H1 (cell line): ENCODE results near the gene UMAD1. TPM values are rescaled to one million over a fixed set of nuclear protein-coding genes. Genes with fewer than 3 reads are reported as not detected.

Experiments used
- CTCF ChIA-PET: fragments of 300-600 bp; sonication (Branson Sonifier 250); formaldehyde crosslinking; loops from one replicate; lab custom pipeline; 2021; ENCODE audit not compliant: partially characterized antibody; lab: Charles Lee
- POLR2A ChIA-PET: fragments of 300-600 bp; sonication (Branson Sonifier 250); formaldehyde crosslinking; loops from one replicate; lab custom pipeline; 2021; ENCODE audit warnings: inconsistent platforms; ENCODE audit not compliant: partially characterized antibody; lab: Charles Lee
- DNase-seq, 2 experiments: peaks; one replicate each; pipeline versions ENCODE4 v3.0.0 to v3.0.0-alpha.2; 2010 to 2022; ENCODE audit warnings: low spot score in 2 of 2, low read depth in 1 of 2, mixed read lengths in 1 of 2
- FAIRE-seq: peaks from 2 replicates; lab custom pipeline; 2011; peaks lifted over from hg19 to GRCh38; lab: Jason Lieb, UNC
- H2AFZ ChIP-seq: 2 replicates; pipeline ENCODE4 v1.8.1; 2012; ENCODE audit warnings: low read length, inconsistent platforms
- H2AK5ac ChIP-seq: 2 replicates; pipeline ENCODE4 v1.6.1; 2013; ENCODE audit warnings: low read depth, low read length
- H2BK120ac ChIP-seq: replicated peaks from 2 replicates; pipeline ENCODE3; 2013; ENCODE audit warnings: low read depth, low read length, inconsistent platforms
- H2BK12ac ChIP-seq: 2 replicates; pipeline ENCODE4 v1.6.1; 2013; ENCODE audit warnings: low read depth, low read length
- H2BK15ac ChIP-seq: 2 replicates; pipeline ENCODE4 v1.6.1; 2013; ENCODE audit warnings: low read length
- H2BK20ac ChIP-seq: 2 replicates; pipeline ENCODE4 v1.6.1; 2013; ENCODE audit warnings: low read length
- H2BK5ac ChIP-seq: 2 replicates; pipeline ENCODE4 v1.6.1; 2013; ENCODE audit warnings: low read depth, low read length
- H3K14ac ChIP-seq: 2 replicates; pipeline ENCODE4 v1.6.1; 2013; ENCODE audit warnings: inconsistent platforms; ENCODE audit not compliant: insufficient read length
- H3K18ac ChIP-seq: 2 replicates; pipeline ENCODE4 v1.6.1; 2013; ENCODE audit warnings: low read length; ENCODE audit errors: extremely low read depth
- H3K23ac ChIP-seq: 2 replicates; pipeline ENCODE4 v1.6.1; 2013; ENCODE audit warnings: inconsistent platforms; ENCODE audit not compliant: insufficient read length
- H3K23me2 ChIP-seq: 2 replicates; pipeline ENCODE4 v1.6.1; 2013; ENCODE audit warnings: low read depth, low read length
- H3K27ac ChIP-seq: 2 replicates; pipeline ENCODE4 v1.6.1; 2011; ENCODE audit warnings: low read depth, low read length, inconsistent platforms
- H3K27me3 ChIP-seq, 4 experiments: replicated peaks in 1 of 4; 1 replicate in 1 of 4; 2 replicates in 3 of 4; pipeline versions ENCODE4 v1.6.1 to v1.8.1; 2011 to 2013; ENCODE audit warnings: low read length in 3 of 4, mild to moderate bottlenecking in 3 of 4, inconsistent platforms in 2 of 4, mixed read lengths in 2 of 4, moderate library complexity in 1 of 4; ENCODE audit not compliant: control insufficient read depth in 3 of 4, insufficient read depth in 3 of 4; ENCODE audit errors: extremely low read depth in 1 of 4
- H3K36me3 ChIP-seq, 4 experiments: 2 replicates each; pipeline versions ENCODE4 v1.6.1 to v1.8.1; 2011 to 2013; ENCODE audit warnings: mild to moderate bottlenecking in 4 of 4, low read length in 3 of 4, moderate library complexity in 2 of 4, control low read depth in 1 of 4, inconsistent platforms in 1 of 4; ENCODE audit not compliant: insufficient read depth in 4 of 4, control insufficient read depth in 2 of 4
- H3K4ac ChIP-seq: replicated peaks from 2 replicates; pipeline ENCODE3; 2013; ENCODE audit warnings: low read length, low read depth, mixed read lengths, inconsistent platforms; ENCODE audit not compliant: insufficient read length
- H3K4me1 ChIP-seq, 4 experiments: replicated peaks in 1 of 4; 1 replicate in 1 of 4; 2 replicates in 3 of 4; pipeline versions ENCODE4 v1.6.1 to v1.8.1; 2011 to 2013; ENCODE audit warnings: low read length in 3 of 4, inconsistent platforms in 2 of 4, mixed read lengths in 1 of 4; ENCODE audit not compliant: insufficient read depth in 4 of 4, control insufficient read depth in 3 of 4
- H3K4me2 ChIP-seq, 2 experiments: 2 replicates each; pipeline versions ENCODE4 v1.6.1 to v1.8.1; 2011 to 2013; ENCODE audit warnings: low read depth in 2 of 2, low read length in 2 of 2, control low read depth in 1 of 2, inconsistent platforms in 1 of 2, mild to moderate bottlenecking in 1 of 2; ENCODE audit not compliant: insufficient read depth in 1 of 2
- H3K4me3 ChIP-seq, 4 experiments: fragments of 200-600, 300-600 bp in 1 of 4; sonication (generic), shearing (Covaris generic), sonication (Bioruptor Twin) in 1 of 4; 2 replicates each; pipeline versions ENCODE4 v1.5.1 to v1.8.1; 2011 to 2016; ENCODE audit warnings: low read length in 4 of 4, low read depth in 3 of 4, control low read depth in 2 of 4, inconsistent platforms in 2 of 4, mild to moderate bottlenecking in 2 of 4, mixed read lengths in 1 of 4, moderate library complexity in 1 of 4; ENCODE audit not compliant: insufficient read depth in 2 of 4; ENCODE audit errors: extremely low read depth in 1 of 4
- H3K56ac ChIP-seq: replicated peaks from 2 replicates; pipeline ENCODE3; 2013; ENCODE audit warnings: low read depth, mild to moderate bottlenecking, mixed read lengths, low read length, inconsistent platforms; ENCODE audit not compliant: insufficient read length
- H3K79me1 ChIP-seq: 2 replicates; pipeline ENCODE4 v1.6.1; 2013; ENCODE audit warnings: low read depth, low read length, control low read depth
- H3K79me2 ChIP-seq, 2 experiments: 2 replicates each; pipeline versions ENCODE4 v1.6.1 to v1.8.1; 2012 to 2013; ENCODE audit warnings: low read length in 2 of 2, mild to moderate bottlenecking in 2 of 2, inconsistent platforms in 1 of 2; ENCODE audit not compliant: insufficient read depth in 2 of 2, control insufficient read depth in 1 of 2
- H3K9ac ChIP-seq, 4 experiments: replicated peaks in 1 of 4; 1 replicate in 1 of 4; 2 replicates in 3 of 4; pipeline versions ENCODE4 v1.6.1 to v1.8.1; 2011 to 2013; ENCODE audit warnings: low read depth in 3 of 4, low read length in 3 of 4, control low read depth in 2 of 4, mild to moderate bottlenecking in 2 of 4, moderate library complexity in 2 of 4, inconsistent platforms in 1 of 4; ENCODE audit errors: extremely low read depth in 1 of 4
- H3K9me3 ChIP-seq, 2 experiments: 2 replicates each; pipeline versions ENCODE4 v1.6.1 to v1.8.1; 2012 to 2013; ENCODE audit warnings: mild to moderate bottlenecking in 2 of 2, moderate library complexity in 2 of 2, control low read depth in 1 of 2, inconsistent platforms in 1 of 2, low read depth in 1 of 2, low read length in 1 of 2, mixed read lengths in 1 of 2; ENCODE audit not compliant: insufficient read depth in 2 of 2
- H4K20me1 ChIP-seq, 2 experiments: replicated peaks in 1 of 2; 2 replicates each; pipeline versions ENCODE3 to v1.8.1; 2011 to 2013; ENCODE audit warnings: inconsistent platforms in 2 of 2, low read length in 2 of 2, mild to moderate bottlenecking in 1 of 2; ENCODE audit not compliant: insufficient read depth in 2 of 2, control insufficient read depth in 1 of 2
- H4K5ac ChIP-seq: 2 replicates; pipeline ENCODE4 v1.6.1; 2013; ENCODE audit warnings: low read length, low read depth, mixed read lengths, inconsistent platforms; ENCODE audit not compliant: insufficient read length
- H4K8ac ChIP-seq: 2 replicates; pipeline ENCODE4 v1.8.0; 2013; ENCODE audit warnings: mild to moderate bottlenecking, moderate library complexity, low read length, inconsistent platforms; ENCODE audit not compliant: insufficient read depth; ENCODE audit errors: extremely low read depth
- H4K91ac ChIP-seq: replicated peaks from 2 replicates; pipeline ENCODE3; 2013; ENCODE audit warnings: low read length, mixed read lengths, inconsistent platforms; ENCODE audit not compliant: insufficient read length
- FOSL1 ChIP-seq: IDR thresholded peaks from 2 replicates; pipeline ENCODE4 v1.6.1; 2011; ENCODE audit warnings: mild to moderate bottlenecking, low read depth, low read length, moderate library complexity; ENCODE audit not compliant: insufficient read depth
- MAFK ChIP-seq: IDR thresholded peaks from 2 replicates; pipeline ENCODE4 v1.6.1; 2012; ENCODE audit warnings: low read depth, mild to moderate bottlenecking, improper control_type of control experiment, low read length
- RBBP5 ChIP-seq: IDR thresholded peaks from 2 replicates; pipeline ENCODE4 v1.7.1; 2012; ENCODE audit warnings: low read depth, mild to moderate bottlenecking, inconsistent platforms, low read length, moderate library complexity, borderline replicate concordance
- RFX5 ChIP-seq: IDR thresholded peaks from 2 replicates; pipeline ENCODE4 v1.6.1; 2011; ENCODE audit warnings: low read depth, low read length, improper control_type of control experiment, borderline replicate concordance
- RNF2 ChIP-seq: fragments of 200-900, 300-1000 bp; sonication (generic); IDR thresholded peaks from 2 replicates; pipeline ENCODE4 v1.7.1; 2016; ENCODE audit warnings: borderline replicate concordance, low read depth, mild to moderate bottlenecking, antibody characterized with exemption, low read length; ENCODE audit not compliant: poor library complexity, severe bottlenecking; ENCODE audit errors: missing control alignments
- SP1 ChIP-seq: IDR thresholded peaks from 2 replicates; pipeline ENCODE4 v1.6.1; 2011; ENCODE audit warnings: low read depth, low read length
- TAF1 ChIP-seq: IDR thresholded peaks from 2 replicates; pipeline ENCODE4 v1.6.1; 2011; ENCODE audit warnings: mild to moderate bottlenecking, low read depth, low read length
- TBP ChIP-seq: IDR thresholded peaks from 2 replicates; pipeline ENCODE4 v1.6.1; 2011; ENCODE audit warnings: low read depth, low read length, improper control_type of control experiment
- WGBS, 2 experiments: shearing (Covaris generic) in 1 of 2; methylation state at CpG; one replicate each; pipeline versions ENCODE4 v1.1.6 to v1.1.7; 2013 to 2015; ENCODE audit warnings: low lambda C conversion rate in 2 of 2, mixed read lengths in 2 of 2, inconsistent platforms in 1 of 2, low coverage in 1 of 2, missing lambda C conversion rate in 1 of 2; ENCODE audit not compliant: insufficient replicate concordance in 2 of 2, insufficient coverage in 1 of 2, insufficient read length in 1 of 2; ENCODE audit errors: extremely low coverage in 1 of 2, missing lambda C conversion rate in 1 of 2; 5-methylcytosine and 5-hydroxymethylcytosine counted together
- polyA plus RNA-seq, 7 experiments: library from polyadenylated mRNA; depleted of rRNA in 3 of 7; stranded (reverse) in 5 of 7; unstranded in 2 of 7; fragments of >200 nt in 5 of 7; fragments of 200-250 nt in 2 of 7; gene quantifications; 1 replicate in 5 of 7; 2 replicates in 1 of 7; 4 replicates in 1 of 7; pipeline versions ENCODE4 v1.2.1 to v1.2.3, GENCODE V29; 2011 to 2013; ENCODE audit warnings: missing spikeins in 2 of 7, mixed read lengths in 2 of 7
- total RNA-seq: library from RNA; stranded (reverse); fragmentation: NEBNext Ultra II Directional; extraction: Animal tissue kit (Norgen Biotek cat#: 25700); gene quantifications from 2 replicates; pipeline ENCODE4 v1.2.1, GENCODE V29; 2021
- TF ChIP-seq, protein P1 (sequence below): IDR thresholded peaks from 2 replicates; pipeline ENCODE4 v1.6.1; 2011; ENCODE audit warnings: low read depth, mild to moderate bottlenecking, low read length; ENCODE audit not compliant: insufficient read depth

UMAD1 gene
- total and polyA plus RNA-seq, 2 of the 8 experiments (the other 6 are each of a cell fraction or from before 2014, with no cell fraction given) = 10.4 to 12.3 TPM

DNA sequence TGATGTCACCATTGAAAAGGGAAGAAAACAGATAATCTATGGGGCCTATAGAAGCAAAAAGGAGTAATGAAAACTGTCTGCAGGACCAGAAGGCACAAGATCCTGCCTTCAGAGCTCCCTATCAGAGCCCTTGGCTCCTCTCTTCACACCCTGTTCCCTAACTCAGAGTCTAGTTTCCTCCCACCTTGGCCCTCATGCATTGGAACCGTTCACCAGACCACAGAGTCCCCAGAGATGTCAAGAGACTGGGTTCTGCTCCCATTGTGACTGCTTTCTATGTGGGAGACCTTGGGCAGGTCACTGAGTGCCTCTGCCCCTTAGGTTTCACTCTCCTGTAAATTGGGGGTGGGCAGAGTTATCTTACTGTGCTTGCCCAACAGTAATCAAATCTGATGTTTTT is 158.0 kb downstream of the UMAD1 start:
- no peak overlapping the region for H2BK120ac ChIP-seq
- WGBS, 2 experiments = 87% methylated on average over 1 of the region's 1 CpG; no CpG with 5 or more reads in 1 of the 2 experiments
- no peak overlapping the region for H3K4me3 ChIP-seq
- no peaks in the 10 kb centered on the region for H3K23me2 ChIP-seq
- TF ChIP-seq RFX5 (no peak), RBBP5 (no peak), FOSL1 (no peak), RNF2 (no peak), TBP (no peak), SP1 (no peak), TAF1 (no peak), MAFK (no peak)
- TF ChIP-seq, protein P1, sequence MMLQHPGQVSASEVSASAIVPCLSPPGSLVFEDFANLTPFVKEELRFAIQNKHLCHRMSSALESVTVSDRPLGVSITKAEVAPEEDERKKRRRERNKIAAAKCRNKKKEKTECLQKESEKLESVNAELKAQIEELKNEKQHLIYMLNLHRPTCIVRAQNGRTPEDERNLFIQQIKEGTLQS = no peak
- TF ChIP-seq, all 59 proteins: peak for 0
- H2AK5ac ChIP-seq = no peak overlapping the region
- no peak overlapping the region for H2BK5ac ChIP-seq
- peaks cover 0 to 3% (median 0%) of the 10 kb centered on the region in 4 experiments; a peak in 2 of 8 replicates for H3K36me3 ChIP-seq
- no peak overlapping the region for H3K9ac ChIP-seq
- H2AFZ ChIP-seq = no peak overlapping the region
- no peak overlapping the region for H2BK20ac ChIP-seq
- H4K8ac ChIP-seq = no peak overlapping the region
- H2BK15ac ChIP-seq = no peak overlapping the region
- H3K4me2 ChIP-seq = no peak overlapping the region
- FAIRE-seq = no peak
- CTCF ChIA-PET = interaction anchor here (0.6 kb wide), 1 partner anchor 51 kb away, joined by 4 read pairs; no protein-coding TSS in a partner anchor
- no peak overlapping the region for H2BK12ac ChIP-seq
- H3K79me1 ChIP-seq = no peaks in the 10 kb centered on the region
- no peaks in the 10 kb centered on the region for H3K4me1 ChIP-seq
- no peak for DNase-seq
- no peak overlapping the region for H3K23ac ChIP-seq
- no peak overlapping the region for H3K14ac ChIP-seq
- no peaks in the 10 kb centered on the region for H4K20me1 ChIP-seq
- H3K27me3 ChIP-seq = no peaks in the 10 kb centered on the region
- H3K79me2 ChIP-seq = no peaks in the 10 kb centered on the region
- no peak overlapping the region for H3K4ac ChIP-seq
- H3K27ac ChIP-seq = no peak overlapping the region
- H4K5ac ChIP-seq = no peak overlapping the region
- H3K18ac ChIP-seq = no peak overlapping the region
- peaks cover 0 to 3% of the 10 kb centered on the region in 2 experiments; a peak in 1 of 4 replicates for H3K9me3 ChIP-seq
- POLR2A ChIA-PET = no interaction called here
- H3K56ac ChIP-seq = no peak overlapping the region
- H4K91ac ChIP-seq = peak overlapping the region; percentile 26
